HL-60 (cell line): ENCODE data around the gene MTREX.
"Not testable (repeated sequence)": the region's sequence is repeated elsewhere in the genome, so short reads cannot be mapped to it uniquely, and the experiment has no call there.

Source experiments
- DNase-seq, 2 experiments: peaks; one replicate each; pipeline ENCODE4 v3.0.0-alpha.2; 2010 to 2020; ENCODE audit warnings: low read depth in 1 of 2, low spot score in 1 of 2
- H3K27ac ChIP-seq: fragments of 250-450 bp; sonication (Bioruptor Pico); replicated peaks from 2 replicates; pipeline ENCODE4 v1.5.1; 2020; ENCODE audit warnings: mild to moderate bottlenecking, moderate library complexity
- H3K27me3 ChIP-seq: fragments of 250-450 bp; sonication (Bioruptor Pico); 2 replicates; pipeline ENCODE4 v1.5.1; 2021; ENCODE audit warnings: mild to moderate bottlenecking, moderate library complexity; ENCODE audit not compliant: insufficient read depth, poor library complexity, severe bottlenecking
- H3K4me3 ChIP-seq: replicated peaks from 2 replicates; pipeline ENCODE4 v1.5.1; 2011; ENCODE audit warnings: mild to moderate bottlenecking, control low read depth, low read length; ENCODE audit not compliant: insufficient read depth
- GABPA ChIP-seq: IDR thresholded peaks from 2 replicates; pipeline ENCODE4 v1.6.1; 2012; ENCODE audit warnings: low read depth
- POLR2AphosphoS5 ChIP-seq: IDR thresholded peaks from 2 replicates; pipeline ENCODE4 v1.6.1; 2012; ENCODE audit warnings: low read depth
- SPI1 ChIP-seq: IDR thresholded peaks from 2 replicates; pipeline ENCODE4 v1.6.1; 2012; ENCODE audit warnings: low read depth, mild to moderate bottlenecking, borderline replicate concordance
- TF ChIP-seq, protein P1 (sequence below): IDR thresholded peaks from 2 replicates; pipeline ENCODE4 v1.6.1; 2012; ENCODE audit warnings: low read depth; ENCODE audit not compliant: insufficient replicate concordance
- TF ChIP-seq, protein P2 (sequence below): IDR thresholded peaks from one replicate; pipeline ENCODE4 v1.5.1; 2011; ENCODE audit warnings: low read length, control low read depth, inconsistent platforms; ENCODE audit not compliant: insufficient read depth

MTREX gene

DNA sequence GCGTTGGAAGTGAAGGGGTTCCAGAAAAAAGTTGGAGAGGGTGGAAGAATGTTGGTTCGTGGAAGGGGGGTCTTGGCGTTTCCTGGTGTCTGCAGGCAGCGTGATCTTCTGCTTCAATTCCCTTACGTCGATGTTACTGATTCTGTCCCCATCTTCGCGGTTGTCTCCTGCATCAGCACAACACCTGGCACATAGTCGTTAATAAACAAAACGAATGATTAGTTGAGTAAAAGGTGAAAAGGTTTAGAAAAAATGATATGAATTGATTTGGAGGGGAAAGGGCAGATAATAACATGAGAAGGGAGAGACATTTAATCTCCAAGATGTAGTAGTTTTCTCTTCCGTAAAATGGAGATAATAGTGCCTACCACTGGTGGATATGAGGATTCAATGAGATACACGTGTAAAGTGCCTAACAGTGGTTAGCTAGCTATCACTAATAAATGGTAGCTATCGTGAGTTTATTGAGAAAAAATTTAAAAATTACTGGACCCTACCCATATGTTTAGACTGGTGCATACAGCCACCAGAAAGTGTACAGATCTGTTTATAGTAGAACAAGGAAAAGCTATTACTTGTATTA is 556 bp downstream of the MTREX start:
- H3K4me3 ChIP-seq, result peak overlapping the region; percentile 69
- TF ChIP-seq POLR2AphosphoS5, result no peak
- TF ChIP-seq, protein P1, sequence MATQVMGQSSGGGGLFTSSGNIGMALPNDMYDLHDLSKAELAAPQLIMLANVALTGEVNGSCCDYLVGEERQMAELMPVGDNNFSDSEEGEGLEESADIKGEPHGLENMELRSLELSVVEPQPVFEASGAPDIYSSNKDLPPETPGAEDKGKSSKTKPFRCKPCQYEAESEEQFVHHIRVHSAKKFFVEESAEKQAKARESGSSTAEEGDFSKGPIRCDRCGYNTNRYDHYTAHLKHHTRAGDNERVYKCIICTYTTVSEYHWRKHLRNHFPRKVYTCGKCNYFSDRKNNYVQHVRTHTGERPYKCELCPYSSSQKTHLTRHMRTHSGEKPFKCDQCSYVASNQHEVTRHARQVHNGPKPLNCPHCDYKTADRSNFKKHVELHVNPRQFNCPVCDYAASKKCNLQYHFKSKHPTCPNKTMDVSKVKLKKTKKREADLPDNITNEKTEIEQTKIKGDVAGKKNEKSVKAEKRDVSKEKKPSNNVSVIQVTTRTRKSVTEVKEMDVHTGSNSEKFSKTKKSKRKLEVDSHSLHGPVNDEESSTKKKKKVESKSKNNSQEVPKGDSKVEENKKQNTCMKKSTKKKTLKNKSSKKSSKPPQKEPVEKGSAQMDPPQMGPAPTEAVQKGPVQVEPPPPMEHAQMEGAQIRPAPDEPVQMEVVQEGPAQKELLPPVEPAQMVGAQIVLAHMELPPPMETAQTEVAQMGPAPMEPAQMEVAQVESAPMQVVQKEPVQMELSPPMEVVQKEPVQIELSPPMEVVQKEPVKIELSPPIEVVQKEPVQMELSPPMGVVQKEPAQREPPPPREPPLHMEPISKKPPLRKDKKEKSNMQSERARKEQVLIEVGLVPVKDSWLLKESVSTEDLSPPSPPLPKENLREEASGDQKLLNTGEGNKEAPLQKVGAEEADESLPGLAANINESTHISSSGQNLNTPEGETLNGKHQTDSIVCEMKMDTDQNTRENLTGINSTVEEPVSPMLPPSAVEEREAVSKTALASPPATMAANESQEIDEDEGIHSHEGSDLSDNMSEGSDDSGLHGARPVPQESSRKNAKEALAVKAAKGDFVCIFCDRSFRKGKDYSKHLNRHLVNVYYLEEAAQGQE, result no peak
- H3K27me3 ChIP-seq, result no peaks in the 10 kb centered on the region
- peak overlapping the region; percentile 87 for H3K27ac ChIP-seq
- DNase-seq, result peak in 1 of 2 experiments; percentile 3

DNA sequence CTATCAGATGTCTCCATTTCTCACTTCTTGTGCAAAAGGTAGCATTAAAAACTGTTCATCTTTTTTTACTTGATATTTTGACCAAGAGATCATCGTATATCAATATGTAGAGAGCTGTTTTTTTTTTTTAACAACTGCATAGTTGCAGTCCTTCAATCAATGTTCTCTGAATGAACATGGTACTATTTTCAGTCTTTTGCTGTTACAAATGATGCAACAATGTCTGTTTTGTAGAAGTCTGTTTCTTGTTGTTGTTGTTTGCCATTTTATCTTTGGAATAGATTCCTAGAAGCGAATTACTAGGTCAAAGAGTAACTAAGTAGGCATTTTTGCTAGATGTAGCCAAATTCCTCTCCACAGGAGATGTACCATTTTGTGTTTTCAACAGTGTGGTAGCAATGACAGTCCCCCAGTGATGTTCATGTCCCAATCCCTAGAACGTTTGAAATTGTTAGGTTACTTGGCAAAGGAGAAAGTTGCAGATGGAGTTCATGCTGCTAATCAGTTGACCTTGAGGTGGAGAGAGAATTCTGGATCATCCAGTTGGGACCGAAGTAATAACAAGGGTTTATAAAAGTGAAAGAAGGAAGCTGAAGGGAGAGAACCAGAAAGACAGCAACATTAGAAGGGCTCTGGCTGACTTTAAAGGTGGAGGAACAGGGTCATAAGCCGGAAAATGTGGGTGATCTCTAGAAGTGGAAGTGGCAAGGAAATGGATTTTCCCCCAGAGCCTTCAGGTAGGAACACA is 6.3 kb downstream of the MTREX start:
- peak in 1 of 2 experiments; percentile 5 for DNase-seq
- Histone ChIP-seq H3K27ac (no peak overlapping the region), H3K27me3 (no peaks in the 10 kb centered on the region), H3K4me3 (no peak overlapping the region)
- TF ChIP-seq, protein P2, sequence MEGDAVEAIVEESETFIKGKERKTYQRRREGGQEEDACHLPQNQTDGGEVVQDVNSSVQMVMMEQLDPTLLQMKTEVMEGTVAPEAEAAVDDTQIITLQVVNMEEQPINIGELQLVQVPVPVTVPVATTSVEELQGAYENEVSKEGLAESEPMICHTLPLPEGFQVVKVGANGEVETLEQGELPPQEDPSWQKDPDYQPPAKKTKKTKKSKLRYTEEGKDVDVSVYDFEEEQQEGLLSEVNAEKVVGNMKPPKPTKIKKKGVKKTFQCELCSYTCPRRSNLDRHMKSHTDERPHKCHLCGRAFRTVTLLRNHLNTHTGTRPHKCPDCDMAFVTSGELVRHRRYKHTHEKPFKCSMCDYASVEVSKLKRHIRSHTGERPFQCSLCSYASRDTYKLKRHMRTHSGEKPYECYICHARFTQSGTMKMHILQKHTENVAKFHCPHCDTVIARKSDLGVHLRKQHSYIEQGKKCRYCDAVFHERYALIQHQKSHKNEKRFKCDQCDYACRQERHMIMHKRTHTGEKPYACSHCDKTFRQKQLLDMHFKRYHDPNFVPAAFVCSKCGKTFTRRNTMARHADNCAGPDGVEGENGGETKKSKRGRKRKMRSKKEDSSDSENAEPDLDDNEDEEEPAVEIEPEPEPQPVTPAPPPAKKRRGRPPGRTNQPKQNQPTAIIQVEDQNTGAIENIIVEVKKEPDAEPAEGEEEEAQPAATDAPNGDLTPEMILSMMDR, result no peak
- TF ChIP-seq SPI1, result no peak
- no peak for TF ChIP-seq GABPA
- TF ChIP-seq, protein P1, result no peak
- TF ChIP-seq POLR2AphosphoS5, result no peak

DNA sequence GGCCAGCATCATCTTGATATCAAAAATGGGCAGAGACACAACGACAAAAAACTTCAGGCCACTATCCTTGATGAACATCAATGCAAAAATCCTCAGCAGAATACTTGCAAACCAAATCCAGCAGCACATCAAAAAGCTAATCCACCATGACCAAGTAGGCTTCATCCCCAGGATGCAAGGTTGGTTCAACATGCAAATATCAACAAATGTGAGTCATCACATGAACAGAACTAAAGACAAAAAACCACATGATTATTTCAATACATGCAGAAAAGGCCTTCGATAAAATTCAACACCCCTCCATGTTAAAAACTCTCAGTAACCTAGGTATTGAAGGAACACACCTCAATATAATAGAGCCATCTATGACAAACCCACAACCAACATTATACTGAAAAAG is 8.5 kb downstream of the MTREX start:
- TF ChIP-seq, protein P1, result no peak
- TF ChIP-seq SPI1, result no peak
- H3K4me3 ChIP-seq, result no peak overlapping the region
- no peak overlapping the region for H3K27ac ChIP-seq
- no peak for DNase-seq
- no peaks in the 10 kb centered on the region for H3K27me3 ChIP-seq

DNA sequence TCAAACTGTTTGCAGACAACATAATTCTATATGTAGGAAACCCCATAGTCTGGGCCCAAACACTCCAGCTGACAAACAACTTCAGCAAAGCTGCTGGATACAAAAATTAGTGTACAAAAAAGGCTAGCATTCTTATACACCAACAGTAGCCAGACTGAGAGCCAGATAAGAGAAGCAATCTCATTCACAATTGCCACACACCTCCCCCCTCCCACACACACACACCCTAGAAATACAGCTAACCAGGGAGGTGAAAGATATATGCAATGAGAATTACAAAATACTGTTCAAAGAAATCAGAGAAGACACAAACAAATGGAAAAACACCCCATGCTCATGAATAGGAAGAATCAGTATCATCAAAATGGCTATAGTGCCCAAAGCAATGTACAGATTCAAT is 9.0 kb downstream of the MTREX start:
- TF ChIP-seq GABPA (no peak), SPI1 (no peak), POLR2AphosphoS5 (no peak)
- TF ChIP-seq, protein P2, result no peak
- TF ChIP-seq, protein P1, result no peak
- H3K4me3 ChIP-seq, result no peak overlapping the region
- H3K27ac ChIP-seq, result no peak overlapping the region
- DNase-seq, result peak in 1 of 2 experiments; percentile 14
- H3K27me3 ChIP-seq, result no peaks in the 10 kb centered on the region

DNA sequence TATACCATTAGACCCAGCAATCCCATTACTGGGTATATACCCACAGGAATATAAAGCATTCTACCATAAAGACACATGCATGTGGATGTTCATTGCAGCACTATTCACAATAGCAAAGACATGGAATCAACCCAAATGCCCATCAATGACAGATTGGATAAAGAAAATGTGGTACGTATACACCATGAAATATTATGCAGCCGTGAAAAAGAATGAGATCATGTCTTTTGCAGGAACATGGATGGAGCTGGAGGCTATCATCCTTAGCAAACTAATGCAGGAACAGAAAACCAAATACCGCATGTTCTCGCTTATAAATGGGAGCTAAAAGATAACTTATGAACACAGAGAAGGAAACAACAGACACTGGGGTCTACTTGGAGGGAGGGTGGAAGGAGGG is 10.4 kb downstream of the MTREX start:
- not testable (repeated sequence) for H3K27me3 ChIP-seq, H3K27ac ChIP-seq, H3K4me3 ChIP-seq, DNase-seq
